Measurements from ENCODE around the gene TFRC. TPM values are rescaled to one million over a fixed set of nuclear protein-coding genes. Genes with fewer than 3 reads are reported as not detected.

The TFRC gene
- total RNA-seq, 1 experiment from 2014 or later = 604 TPM

DNA sequence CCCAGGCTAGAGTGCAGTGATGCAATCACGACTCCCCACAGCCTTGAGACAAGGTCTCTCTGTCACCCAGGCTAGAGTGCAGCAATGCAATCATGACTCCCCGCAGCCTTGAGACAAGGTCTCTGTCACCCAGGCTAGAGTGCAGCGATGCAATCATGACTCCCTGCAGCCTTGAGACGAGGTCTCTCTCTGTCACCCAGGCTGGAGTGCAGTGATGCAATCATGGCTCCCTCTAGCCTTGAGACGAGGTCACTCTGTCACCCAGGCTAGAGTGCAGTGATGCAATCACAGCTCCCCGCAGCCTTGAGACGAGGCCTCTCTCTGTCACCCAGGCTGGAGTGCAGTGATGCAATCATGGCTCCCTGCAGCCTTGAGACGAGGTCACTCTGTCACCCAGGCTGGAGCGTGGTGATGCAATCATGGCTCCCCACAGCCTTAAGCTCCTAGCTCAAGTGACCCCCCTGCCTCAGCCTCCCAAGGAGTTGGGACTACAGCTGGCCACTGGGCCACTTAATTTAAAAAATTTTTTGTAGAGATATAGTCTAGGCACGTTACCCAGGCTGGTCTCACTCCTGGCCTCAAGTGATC lies 26.1 kb downstream of the TFRC start:
- no peak for DNase-seq (ENCODE audit: low read depth, low spot score)
- Histone ChIP-seq H3K9me3 (ENCODE audit: control insufficient read depth, insufficient read depth, low read depth, low read length) (no peaks in the 10 kb centered on the region), H3K36me3 (ENCODE audit: control insufficient read depth, insufficient read depth, low read length) (peaks cover 56% of the 10 kb centered on the region), H3K27me3 (ENCODE audit: control insufficient read depth, insufficient read depth, low read length) (no peaks in the 10 kb centered on the region), H3K4me1 (ENCODE audit: control insufficient read depth, insufficient read depth, low read length) (no peaks in the 10 kb centered on the region), H3K4me3 (ENCODE audit: low read depth in 2 of 2, low read length in 2 of 2) (no peak overlapping the region), H3K27ac (ENCODE audit: low read length) (no peak overlapping the region)
- ChIA-PET POLR2A (no interaction called here), CTCF (no interaction called here)
- no peak for ATAC-seq
- in situ Hi-C loops (cut with HindIII; ENCODE audit: low pct_unique_long_range_greater_than_20kb, low sequenced_read_pairs) (no loop called here), intact Hi-C loops (cut with micrococcal nuclease; ENCODE audit: unreplicated experiment) (no loop called here)
- TF ChIP-seq TCF7L2 (IDR thresholded peaks at IDR 0.05; ENCODE audit: low read depth, low read length) (no peak), POLR2AphosphoS5 (IDR thresholded peaks at IDR 0.05; ENCODE audit: low read depth, low read length) (no peak), SIN3A (IDR thresholded peaks at IDR 0.05; ENCODE audit: borderline replicate concordance, insufficient read depth, low read depth, low read length) (no peak)
- TF ChIP-seq, protein P1, sequence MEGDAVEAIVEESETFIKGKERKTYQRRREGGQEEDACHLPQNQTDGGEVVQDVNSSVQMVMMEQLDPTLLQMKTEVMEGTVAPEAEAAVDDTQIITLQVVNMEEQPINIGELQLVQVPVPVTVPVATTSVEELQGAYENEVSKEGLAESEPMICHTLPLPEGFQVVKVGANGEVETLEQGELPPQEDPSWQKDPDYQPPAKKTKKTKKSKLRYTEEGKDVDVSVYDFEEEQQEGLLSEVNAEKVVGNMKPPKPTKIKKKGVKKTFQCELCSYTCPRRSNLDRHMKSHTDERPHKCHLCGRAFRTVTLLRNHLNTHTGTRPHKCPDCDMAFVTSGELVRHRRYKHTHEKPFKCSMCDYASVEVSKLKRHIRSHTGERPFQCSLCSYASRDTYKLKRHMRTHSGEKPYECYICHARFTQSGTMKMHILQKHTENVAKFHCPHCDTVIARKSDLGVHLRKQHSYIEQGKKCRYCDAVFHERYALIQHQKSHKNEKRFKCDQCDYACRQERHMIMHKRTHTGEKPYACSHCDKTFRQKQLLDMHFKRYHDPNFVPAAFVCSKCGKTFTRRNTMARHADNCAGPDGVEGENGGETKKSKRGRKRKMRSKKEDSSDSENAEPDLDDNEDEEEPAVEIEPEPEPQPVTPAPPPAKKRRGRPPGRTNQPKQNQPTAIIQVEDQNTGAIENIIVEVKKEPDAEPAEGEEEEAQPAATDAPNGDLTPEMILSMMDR (IDR thresholded peaks at IDR 0.05) = no peak
- TF ChIP-seq, protein P2, sequence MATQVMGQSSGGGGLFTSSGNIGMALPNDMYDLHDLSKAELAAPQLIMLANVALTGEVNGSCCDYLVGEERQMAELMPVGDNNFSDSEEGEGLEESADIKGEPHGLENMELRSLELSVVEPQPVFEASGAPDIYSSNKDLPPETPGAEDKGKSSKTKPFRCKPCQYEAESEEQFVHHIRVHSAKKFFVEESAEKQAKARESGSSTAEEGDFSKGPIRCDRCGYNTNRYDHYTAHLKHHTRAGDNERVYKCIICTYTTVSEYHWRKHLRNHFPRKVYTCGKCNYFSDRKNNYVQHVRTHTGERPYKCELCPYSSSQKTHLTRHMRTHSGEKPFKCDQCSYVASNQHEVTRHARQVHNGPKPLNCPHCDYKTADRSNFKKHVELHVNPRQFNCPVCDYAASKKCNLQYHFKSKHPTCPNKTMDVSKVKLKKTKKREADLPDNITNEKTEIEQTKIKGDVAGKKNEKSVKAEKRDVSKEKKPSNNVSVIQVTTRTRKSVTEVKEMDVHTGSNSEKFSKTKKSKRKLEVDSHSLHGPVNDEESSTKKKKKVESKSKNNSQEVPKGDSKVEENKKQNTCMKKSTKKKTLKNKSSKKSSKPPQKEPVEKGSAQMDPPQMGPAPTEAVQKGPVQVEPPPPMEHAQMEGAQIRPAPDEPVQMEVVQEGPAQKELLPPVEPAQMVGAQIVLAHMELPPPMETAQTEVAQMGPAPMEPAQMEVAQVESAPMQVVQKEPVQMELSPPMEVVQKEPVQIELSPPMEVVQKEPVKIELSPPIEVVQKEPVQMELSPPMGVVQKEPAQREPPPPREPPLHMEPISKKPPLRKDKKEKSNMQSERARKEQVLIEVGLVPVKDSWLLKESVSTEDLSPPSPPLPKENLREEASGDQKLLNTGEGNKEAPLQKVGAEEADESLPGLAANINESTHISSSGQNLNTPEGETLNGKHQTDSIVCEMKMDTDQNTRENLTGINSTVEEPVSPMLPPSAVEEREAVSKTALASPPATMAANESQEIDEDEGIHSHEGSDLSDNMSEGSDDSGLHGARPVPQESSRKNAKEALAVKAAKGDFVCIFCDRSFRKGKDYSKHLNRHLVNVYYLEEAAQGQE (IDR thresholded peaks at IDR 0.05; ENCODE audit: insufficient read depth in 1 of 2, low read depth in 2 of 2, low read length in 1 of 2) = no peak
- no TSS peak for BruUV-seq (replicated peaks)

DNA sequence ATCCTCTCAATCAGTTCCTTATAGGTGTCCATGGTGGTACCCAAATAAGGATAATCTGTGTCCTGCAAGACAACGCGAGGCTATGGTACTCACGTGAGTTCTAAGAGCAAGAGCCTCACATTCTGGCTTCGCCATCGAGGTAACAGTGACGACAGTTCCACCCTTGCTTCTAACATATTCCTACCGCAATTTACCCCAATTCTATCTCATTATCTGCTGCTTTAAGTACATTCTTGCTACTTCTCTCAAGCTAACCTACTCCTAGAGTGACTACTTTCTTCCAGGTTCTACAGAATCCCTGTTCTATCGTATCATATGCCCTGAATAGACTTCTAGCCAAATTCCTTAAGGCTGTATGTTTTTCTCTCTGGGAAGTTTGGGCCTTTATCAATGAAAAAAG lies 26.6 kb downstream of the TFRC start:
- no peak overlapping the region for H3K27ac ChIP-seq (ENCODE audit: low read length)
- no peaks in the 10 kb centered on the region for H3K9me3 ChIP-seq (ENCODE audit: control insufficient read depth, insufficient read depth, low read depth, low read length)
- in situ Hi-C loops (cut with HindIII; ENCODE audit: low pct_unique_long_range_greater_than_20kb, low sequenced_read_pairs) (no loop called here), intact Hi-C loops (cut with micrococcal nuclease; ENCODE audit: unreplicated experiment) (no loop called here)
- ChIA-PET CTCF (no interaction called here), POLR2A (no interaction called here)
- peaks cover 59% of the 10 kb centered on the region for H3K36me3 ChIP-seq (ENCODE audit: control insufficient read depth, insufficient read depth, low read length)
- TF ChIP-seq, protein P1 (IDR thresholded peaks at IDR 0.05) = no peak
- TF ChIP-seq, protein P2 (IDR thresholded peaks at IDR 0.05; ENCODE audit: insufficient read depth in 1 of 2, low read depth in 2 of 2, low read length in 1 of 2) = no peak
- TF ChIP-seq POLR2AphosphoS5 (IDR thresholded peaks at IDR 0.05; ENCODE audit: low read depth, low read length) = no peak
- TF ChIP-seq SIN3A (IDR thresholded peaks at IDR 0.05; ENCODE audit: borderline replicate concordance, insufficient read depth, low read depth, low read length) = no peak
- TF ChIP-seq TCF7L2 (IDR thresholded peaks at IDR 0.05; ENCODE audit: low read depth, low read length) = no peak
- no peak overlapping the region for H3K4me3 ChIP-seq (ENCODE audit: low read depth in 2 of 2, low read length in 2 of 2)
- H3K4me1 ChIP-seq (ENCODE audit: control insufficient read depth, insufficient read depth, low read length) = no peaks in the 10 kb centered on the region
- ATAC-seq (0 out of 2 replicates have a peak, but pooled peaks have one; percentile 21), DNase-seq (ENCODE audit: low read depth, low spot score) (no peak)
- H3K27me3 ChIP-seq (ENCODE audit: control insufficient read depth, insufficient read depth, low read length) = no peaks in the 10 kb centered on the region
- BruUV-seq (replicated peaks) = no TSS peak

Data from Panc1 (cell line).